MM.1S (cell line): Measurements from ENCODE around the gene BRK1.

Source experiments
- EZH2 ChIP-seq: fragments of 300-600 bp; sonication (generic); optimal IDR thresholded peaks from 2 replicates; pipeline ENCODE3; 2017; ENCODE audit warnings: low read depth, mild to moderate bottlenecking, antibody characterized with exemption, low read length, mixed read lengths
- EZH2phosphoT487 ChIP-seq: fragments of 300-600 bp; sonication (generic); IDR thresholded peaks from 2 replicates; pipeline ENCODE4 v1.6.1; 2018; ENCODE audit warnings: antibody characterized with exemption, low read length
- TF ChIP-seq, protein P1 (sequence below): fragments of 300-600 bp; sonication (generic); IDR thresholded peaks from 2 replicates; pipeline ENCODE4 v1.5.1; 2016; ENCODE audit warnings: antibody characterized with exemption, low read length, mixed read lengths

DNA sequence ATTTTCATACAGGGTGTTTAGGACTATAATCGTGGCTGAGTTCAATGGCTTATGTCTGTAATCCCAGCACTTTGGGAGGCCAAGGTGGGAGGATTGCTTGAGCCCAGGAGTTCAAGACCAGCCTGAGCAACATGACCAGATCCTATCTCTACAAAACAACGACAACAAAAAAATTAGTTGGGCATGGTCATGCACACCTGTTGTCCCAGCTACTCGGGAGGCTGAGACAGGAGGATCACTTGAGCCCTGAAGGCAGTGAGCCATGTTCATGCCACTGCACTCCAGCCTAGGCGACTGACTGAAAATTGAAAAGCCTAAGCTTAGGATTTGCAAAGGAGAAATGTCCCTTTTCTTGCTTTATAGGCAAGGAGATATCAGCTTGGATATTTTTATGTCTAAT, 1.5 kb downstream of the BRK1 start:
- TF ChIP-seq EZH2, result no peak
- TF ChIP-seq, protein P1, sequence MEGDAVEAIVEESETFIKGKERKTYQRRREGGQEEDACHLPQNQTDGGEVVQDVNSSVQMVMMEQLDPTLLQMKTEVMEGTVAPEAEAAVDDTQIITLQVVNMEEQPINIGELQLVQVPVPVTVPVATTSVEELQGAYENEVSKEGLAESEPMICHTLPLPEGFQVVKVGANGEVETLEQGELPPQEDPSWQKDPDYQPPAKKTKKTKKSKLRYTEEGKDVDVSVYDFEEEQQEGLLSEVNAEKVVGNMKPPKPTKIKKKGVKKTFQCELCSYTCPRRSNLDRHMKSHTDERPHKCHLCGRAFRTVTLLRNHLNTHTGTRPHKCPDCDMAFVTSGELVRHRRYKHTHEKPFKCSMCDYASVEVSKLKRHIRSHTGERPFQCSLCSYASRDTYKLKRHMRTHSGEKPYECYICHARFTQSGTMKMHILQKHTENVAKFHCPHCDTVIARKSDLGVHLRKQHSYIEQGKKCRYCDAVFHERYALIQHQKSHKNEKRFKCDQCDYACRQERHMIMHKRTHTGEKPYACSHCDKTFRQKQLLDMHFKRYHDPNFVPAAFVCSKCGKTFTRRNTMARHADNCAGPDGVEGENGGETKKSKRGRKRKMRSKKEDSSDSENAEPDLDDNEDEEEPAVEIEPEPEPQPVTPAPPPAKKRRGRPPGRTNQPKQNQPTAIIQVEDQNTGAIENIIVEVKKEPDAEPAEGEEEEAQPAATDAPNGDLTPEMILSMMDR, result no peak
- no peak for TF ChIP-seq EZH2phosphoT487
